ENCODE measurements around the gene CLPSL1. TPM values are rescaled to one million over a fixed set of nuclear protein-coding genes. Genes with fewer than 3 reads are reported as not detected.

Gene CLPSL1
- total and polyA plus RNA-seq, 5 experiments from 2014 or later = not detected

DNA sequence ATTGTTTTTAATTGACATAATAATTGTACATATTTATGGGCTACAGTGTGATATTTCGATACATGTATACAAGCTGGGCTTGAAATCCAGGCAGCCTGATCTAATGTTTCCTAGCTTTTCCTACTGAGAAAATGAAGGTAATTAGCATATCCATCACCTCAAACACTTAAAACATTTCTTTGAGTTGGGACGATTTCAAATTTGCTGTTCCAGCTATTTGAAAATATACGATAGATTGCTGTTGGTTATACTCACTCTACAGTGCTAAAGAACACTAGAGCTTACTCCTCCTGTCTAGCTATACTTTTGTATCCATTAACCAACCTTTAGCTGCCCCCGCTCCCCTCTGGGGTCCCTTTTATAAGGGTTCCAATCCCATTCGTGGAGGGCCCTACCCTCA, 29.0 kb downstream of the CLPSL1 start:
- Mint-ChIP-seq H3K27me3 (peaks cover 16 to 50% (median 26%) of the 10 kb centered on the region in 5 donors), H3K9me3 (peaks cover 0 to 5% (median 0%) of the 10 kb centered on the region in 9 donors), H3K27ac (no peak overlapping the region), H3K36me3 (peaks cover 0 to 5% (median 0%) of the 10 kb centered on the region in 3 donors), H3K4me3 (no peak overlapping the region), H3K4me1 (peaks cover under 1 to 3% (median 2%) of the 10 kb centered on the region in 4 donors)
- POLR2A ChIA-PET = interaction anchor here (0.6 kb wide), 1 partner anchor 209 kb away, joined by 3 read pairs; no protein-coding TSS in a partner anchor
- ATAC-seq = no peak
- DNase-seq = no peak

DNA sequence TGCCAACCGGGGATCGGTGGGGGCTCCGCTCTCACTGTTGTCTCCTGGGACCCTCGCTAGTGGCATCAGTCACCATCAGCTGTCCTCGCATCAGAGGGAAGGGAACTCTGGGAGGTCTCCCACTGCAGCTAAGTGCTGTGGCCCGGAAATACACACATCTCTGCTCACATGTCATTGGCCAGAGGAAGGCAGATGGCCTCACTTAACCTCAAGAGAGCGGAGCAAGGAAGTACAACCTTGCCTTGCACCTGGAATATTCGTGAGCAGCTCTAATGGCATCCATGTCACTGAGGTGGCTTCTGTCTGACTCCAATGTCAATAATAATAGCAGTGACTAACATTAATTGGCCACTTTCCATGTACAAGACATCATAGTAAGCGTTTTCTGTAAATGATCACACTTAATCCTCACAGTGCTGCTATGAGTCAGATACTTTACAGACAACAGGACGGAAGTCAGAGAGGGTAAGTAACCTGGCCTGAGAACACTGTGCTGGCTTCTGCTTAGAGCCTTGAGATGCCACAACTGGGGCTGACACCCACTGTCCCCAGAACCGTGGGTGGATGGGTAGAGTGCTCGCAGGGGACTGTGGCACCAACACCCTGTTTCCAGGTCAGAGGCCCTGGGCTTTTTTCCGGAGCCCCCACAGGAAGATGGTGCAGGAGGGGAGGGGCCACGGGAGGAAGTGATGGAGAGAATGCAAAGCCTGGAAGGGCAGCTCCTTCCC, 30.3 kb downstream of the CLPSL1 start:
- no peak for ATAC-seq
- H3K9me3 Mint-ChIP-seq = peaks cover 0 to 8% (median 0%) of the 10 kb centered on the region in 9 donors
- H3K27me3 Mint-ChIP-seq = peaks cover 13 to 37% (median 20%) of the 10 kb centered on the region in 5 donors
- H3K4me1 Mint-ChIP-seq = no peaks in the 10 kb centered on the region
- no peak overlapping the region for H3K27ac Mint-ChIP-seq
- DNase-seq = no peak
- H3K4me3 Mint-ChIP-seq = no peak overlapping the region
- peaks cover 0 to 5% (median 0%) of the 10 kb centered on the region in 3 donors for H3K36me3 Mint-ChIP-seq
- POLR2A ChIA-PET = interaction anchor here (0.7 kb wide), 1 partner anchor 646 kb away, joined by 3 read pairs; no protein-coding TSS in a partner anchor

DNA sequence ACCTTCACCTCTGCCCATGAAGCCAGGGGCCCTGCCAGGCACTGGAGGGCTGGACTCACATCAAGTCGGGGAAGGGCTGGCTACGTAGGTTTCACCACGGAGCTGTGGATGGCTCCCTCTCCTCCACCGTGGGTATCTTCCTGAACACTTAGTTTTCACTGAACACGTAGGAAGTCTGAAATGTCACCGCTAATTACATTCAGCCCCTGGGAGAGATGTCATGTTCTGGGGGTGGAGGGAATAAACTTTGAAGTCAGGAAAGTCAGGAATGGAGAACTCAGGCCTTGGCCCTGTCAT, 30.8 kb downstream of the CLPSL1 start:
- peaks cover 0 to 13% (median 0%) of the 10 kb centered on the region in 9 donors for H3K9me3 Mint-ChIP-seq
- H3K27ac Mint-ChIP-seq = no peak overlapping the region
- no peak overlapping the region for H3K4me3 Mint-ChIP-seq
- ATAC-seq (no peak), DNase-seq (no peak)
- peaks cover 8 to 32% (median 16%) of the 10 kb centered on the region in 5 donors for H3K27me3 Mint-ChIP-seq
- POLR2A ChIA-PET = no interaction called here
- peaks cover 0 to 1% (median 0%) of the 10 kb centered on the region in 3 donors for H3K36me3 Mint-ChIP-seq
- no peaks in the 10 kb centered on the region for H3K4me1 Mint-ChIP-seq

DNA sequence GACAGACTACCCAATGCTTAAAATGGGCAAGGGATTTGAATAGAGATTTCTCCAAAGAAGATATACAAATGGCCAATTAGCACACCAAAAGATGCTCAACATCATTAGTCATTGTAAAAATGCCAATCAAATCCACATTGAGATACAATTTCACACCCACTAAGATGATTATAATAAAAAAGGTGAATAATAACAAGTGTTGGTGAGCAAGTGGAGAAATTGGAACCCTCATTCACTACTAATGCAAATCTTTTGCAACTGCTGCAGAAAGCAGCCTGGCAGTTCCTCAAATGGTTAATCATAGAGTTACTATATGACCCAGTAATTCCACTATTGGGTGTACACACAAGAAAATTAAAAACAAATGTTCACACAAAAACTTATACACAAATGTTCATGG, 36.7 kb downstream of the CLPSL1 start:
- Mint-ChIP-seq H3K36me3 (peaks cover 0 to 4% (median 0%) of the 10 kb centered on the region in 3 donors), H3K9me3 (peaks cover 0 to 23% (median 4%) of the 10 kb centered on the region in 9 donors), H3K27ac (no peak overlapping the region), H3K4me1 (no peaks in the 10 kb centered on the region), H3K4me3 (no peak overlapping the region), H3K27me3 (peaks cover 0 to 7% (median 4%) of the 10 kb centered on the region in 5 donors)
- POLR2A ChIA-PET = no interaction called here
- no peak for ATAC-seq
- DNase-seq = no peak

- POLR2A ChIA-PET = no interaction called here
These were observed 42.8 kb downstream of the CLPSL1 start for GRCh38 chr6:35823601-35824000.

DNA sequence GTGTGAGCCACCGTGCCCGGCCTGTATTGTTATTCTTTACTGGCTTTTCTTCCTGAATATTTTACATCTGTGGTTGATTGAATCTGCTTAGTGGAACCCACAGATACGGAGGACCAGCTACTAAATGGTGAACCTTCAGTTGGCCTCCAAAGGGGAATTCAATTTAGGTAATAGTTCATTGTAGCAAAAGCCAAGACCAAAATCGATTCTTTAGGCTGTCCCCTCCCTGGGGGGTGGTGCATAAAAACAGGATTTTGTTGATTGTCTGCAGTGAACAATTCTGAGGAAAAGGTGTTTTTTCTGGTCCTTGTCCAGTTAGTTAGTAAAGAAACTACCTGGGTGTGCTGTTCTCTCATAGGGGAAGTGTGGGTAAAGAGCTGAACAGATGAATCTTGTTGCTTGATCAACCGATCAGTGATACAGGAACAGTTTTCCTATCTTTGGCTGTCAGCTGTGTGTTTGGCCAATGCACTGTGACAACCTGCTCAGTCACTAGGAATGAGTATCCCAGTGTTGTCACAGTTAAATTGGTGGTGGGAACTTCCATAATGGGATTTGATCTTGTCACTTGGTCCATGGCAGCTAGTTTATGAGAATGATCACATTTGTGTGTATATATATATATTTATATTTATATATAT, 43.9 kb downstream of the CLPSL1 start:
- Mint-ChIP-seq H3K27me3 (peaks cover 2 to 8% (median 6%) of the 10 kb centered on the region in 5 donors), H3K4me1 (no peaks in the 10 kb centered on the region), H3K36me3 (no peaks in the 10 kb centered on the region), H3K9me3 (peaks cover 0 to 1% (median 0%) of the 10 kb centered on the region in 9 donors), H3K4me3 (no peak overlapping the region), H3K27ac (no peak overlapping the region)
- DNase-seq (no peak), ATAC-seq (no peak)
- POLR2A ChIA-PET = no interaction called here

More at GRCh38 chr6:35823601-35824000, 42.8 kb downstream of the CLPSL1 start:
- Mint-ChIP-seq H3K9me3 (no peaks in the 10 kb centered on the region), H3K4me1 (no peaks in the 10 kb centered on the region), H3K36me3 (no peaks in the 10 kb centered on the region), H3K4me3 (no peak overlapping the region), H3K27me3 (peaks cover 2 to 10% (median 8%) of the 10 kb centered on the region in 5 donors), H3K27ac (peak overlapping the region in 1 of 10 donors; percentile 0)
- no peak for DNase-seq
- ATAC-seq = no peak

DNA sequence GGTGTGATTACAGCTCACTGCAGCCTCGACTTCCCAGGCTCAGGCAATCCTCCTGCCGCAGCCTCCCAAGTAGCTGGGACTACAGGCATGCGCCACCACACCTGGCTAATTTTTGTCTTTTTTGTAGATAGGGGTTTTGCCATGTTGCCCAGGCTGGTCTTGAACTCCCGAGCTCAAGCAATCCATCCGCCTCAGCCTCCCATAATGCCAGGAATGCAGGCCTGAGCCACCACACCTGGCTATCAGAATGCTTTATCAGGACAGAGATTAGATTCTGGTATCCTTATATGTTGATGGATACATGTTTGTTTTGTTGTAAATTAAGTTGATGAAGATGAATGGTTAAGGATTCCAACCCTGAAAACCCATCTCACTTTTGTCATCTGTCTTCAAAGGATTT, 48.5 kb downstream of the CLPSL1 start:
- Mint-ChIP-seq H3K4me1 (no peaks in the 10 kb centered on the region), H3K4me3 (no peak overlapping the region), H3K9me3 (peaks cover 0 to 2% (median 0%) of the 10 kb centered on the region in 9 donors), H3K27me3 (peaks cover 0 to 5% (median 3%) of the 10 kb centered on the region in 5 donors), H3K27ac (no peak overlapping the region), H3K36me3 (peaks cover 0 to 13% (median 4%) of the 10 kb centered on the region in 3 donors)
- no peak for DNase-seq
- POLR2A ChIA-PET = interaction anchor here (0.7 kb wide), 1 partner anchor 22 kb away, joined by 5 read pairs; no protein-coding TSS in a partner anchor
- no peak for ATAC-seq

DNA sequence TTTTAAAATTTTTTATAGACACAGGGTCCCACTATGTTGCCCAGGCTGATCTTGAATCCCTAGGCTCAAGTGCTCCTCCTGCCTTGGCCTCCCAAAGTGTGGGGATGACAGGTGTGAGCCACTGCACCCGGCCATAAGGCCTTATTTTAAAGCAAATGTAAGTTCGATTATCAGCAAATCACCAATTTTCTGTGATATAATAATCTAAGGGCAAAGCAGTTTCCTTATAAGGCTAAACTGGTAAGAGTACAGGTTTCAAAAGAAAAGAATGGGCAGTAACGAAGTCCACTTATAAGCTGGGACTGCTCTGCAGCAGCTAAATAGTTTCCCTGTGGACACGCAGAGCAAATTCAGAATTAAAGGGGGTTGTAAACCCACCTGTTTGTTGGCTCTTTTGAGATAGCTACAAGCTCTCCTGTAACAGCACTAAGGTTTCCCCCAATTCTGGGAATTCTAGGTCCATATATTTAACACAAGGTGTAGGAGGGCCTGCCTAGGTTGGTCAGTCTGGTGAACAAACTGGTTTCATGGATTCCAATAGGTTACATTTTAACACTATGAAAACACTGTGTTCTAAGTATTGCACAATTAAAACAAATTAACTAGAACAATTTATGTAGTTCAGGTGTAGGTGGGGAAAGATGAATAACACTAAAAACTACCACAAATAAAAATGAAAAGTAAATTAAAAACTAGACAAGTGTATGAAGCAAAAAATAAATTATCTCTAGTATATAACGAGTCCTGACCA, 50.6 kb downstream of the CLPSL1 start:
- no peak for DNase-seq
- peaks cover 0 to 30% (median 11%) of the 10 kb centered on the region in 3 donors for H3K36me3 Mint-ChIP-seq
- H3K27me3 Mint-ChIP-seq = peaks cover 0 to 3% (median 0%) of the 10 kb centered on the region in 5 donors
- H3K4me3 Mint-ChIP-seq = no peak overlapping the region
- no peaks in the 10 kb centered on the region for H3K4me1 Mint-ChIP-seq
- peaks cover 0 to 2% (median 0%) of the 10 kb centered on the region in 9 donors for H3K9me3 Mint-ChIP-seq
- no peak for ATAC-seq
- POLR2A ChIA-PET = no interaction called here
- no peak overlapping the region for H3K27ac Mint-ChIP-seq

DNA sequence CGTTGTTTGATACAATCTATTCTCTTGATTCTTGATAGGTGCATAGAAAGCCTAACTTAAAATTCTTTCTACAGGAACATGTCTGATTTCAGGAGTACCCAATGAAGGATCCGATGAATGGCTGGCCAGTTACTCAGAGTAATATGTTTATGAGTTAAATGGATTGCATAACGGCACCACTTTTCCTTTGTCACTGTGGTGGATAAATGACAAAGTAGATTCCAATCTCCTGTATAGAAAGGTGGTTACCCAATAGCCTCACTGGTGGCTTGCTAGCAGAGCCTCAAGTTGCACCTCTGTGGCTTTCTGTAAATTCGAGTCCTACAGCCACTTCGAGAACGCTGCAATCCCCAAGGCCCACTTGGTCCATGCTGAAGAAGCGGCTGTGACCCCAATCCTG, 52.7 kb downstream of the CLPSL1 start:
- no peaks in the 10 kb centered on the region for H3K4me1 Mint-ChIP-seq
- peaks cover 0 to 2% (median 0%) of the 10 kb centered on the region in 9 donors for H3K9me3 Mint-ChIP-seq
- no peak for ATAC-seq
- DNase-seq = no peak
- peak overlapping the region in 1 of 10 donors; percentile 17 for H3K27ac Mint-ChIP-seq
- no peaks in the 10 kb centered on the region for H3K27me3 Mint-ChIP-seq
- H3K36me3 Mint-ChIP-seq = peaks cover 5 to 47% (median 16%) of the 10 kb centered on the region in 3 donors
- no peak overlapping the region for H3K4me3 Mint-ChIP-seq
- POLR2A ChIA-PET = no interaction called here

Other genes starting within 250 kb of the CLPSL1 start
- gene FKBP5, start 92.1 kb upstream of the CLPSL1 start, total RNA-seq = 10 to 100 TPM; 75.4 to 79.1 TPM
- gene FKBP5, start 92.1 kb upstream of the CLPSL1 start, polyA plus RNA-seq = 100 to 1,000 TPM; 108 to 297 (median 154) TPM
- 1 to 10 TPM; 1.9 to 2.0 TPM for gene ARMC12, start 44.0 kb upstream of the CLPSL1 start, total RNA-seq
- 1 to 10 TPM in 2 of 3 donors, under 1 TPM in 1; 0.30 to 1.3 (median 1.2) TPM for gene ARMC12, start 44.0 kb upstream of the CLPSL1 start, polyA plus RNA-seq
- not detected for gene CLPSL2, start 4.4 kb upstream of the CLPSL1 start, total RNA-seq
- not detected for gene CLPSL2, start 4.4 kb upstream of the CLPSL1 start, polyA plus RNA-seq
- gene CLPS, start 16.3 kb downstream of the CLPSL1 start, total RNA-seq = not detected
- not detected for gene CLPS, start 16.3 kb downstream of the CLPSL1 start, polyA plus RNA-seq
- gene LHFPL5, start 24.3 kb downstream of the CLPSL1 start, total RNA-seq = not detected
- gene LHFPL5, start 24.3 kb downstream of the CLPSL1 start, polyA plus RNA-seq = not detected
- 10 to 100 TPM; 48.0 to 53.4 TPM for gene SRPK1, start 140.1 kb downstream of the CLPSL1 start, total RNA-seq
- 10 to 100 TPM; 28.2 to 40.8 (median 40.3) TPM for gene SRPK1, start 140.1 kb downstream of the CLPSL1 start, polyA plus RNA-seq
- gene SLC26A8, start 243.6 kb downstream of the CLPSL1 start, total RNA-seq = not detected
- gene SLC26A8, start 243.6 kb downstream of the CLPSL1 start, polyA plus RNA-seq = not detected
- gene MAPK14, start 246.8 kb downstream of the CLPSL1 start, total RNA-seq = 10 to 100 TPM; 51.5 to 56.5 TPM
- gene MAPK14, start 246.8 kb downstream of the CLPSL1 start, polyA plus RNA-seq = 10 to 100 TPM; 38.1 to 52.9 (median 39.6) TPM

Data from naive thymus-derived CD8-positive, alpha-beta T cell (primary cell).